Hematopoietic multipotent progenitor cell treated with erythropoietin and hydrocortisone succinate and interleukin-3 and kit ligand, for 6 days (in vitro differentiated cells): ENCODE measurements around the gene HSDL2.
"Not testable (repeated sequence)": the region's sequence is repeated elsewhere in the genome, so short reads cannot be mapped to it uniquely, and the experiment has no call there.

Experiments
- DNase-seq: peaks from one replicate; pipeline ENCODE4 v3.0.0-alpha.2; 2015

HSDL2 gene

GRCh38 chr9:112380102-112380824 lies at the start of gene HSDL2:
HSDL2 (plus strand) TSS chr9:112380108; CDS start chr9:112380164, 56 bp downstream.
- DNase-seq, result peak; percentile 69

GRCh38 chr9:112331674-112331952 lies 48.3 kb upstream of the HSDL2 start:
- peak; percentile 45 for DNase-seq

- peak; percentile 39 for DNase-seq
These were observed 47.7 kb upstream of the HSDL2 start for GRCh38 chr9:112332214-112332613.

GRCh38 chr9:112332674-112332976 lies 47.3 kb upstream of the HSDL2 start:
- no peak for DNase-seq

- DNase-seq, result peak; percentile 85
These were observed 46.8 kb upstream of the HSDL2 start, which contains the start of gene PTBP3 for GRCh38 chr9:112332977-112333638. PTBP3 (minus strand) TSS chr9:112333619; CDS start chr9:112297865, 35,754 bp downstream.

GRCh38 chr9:112333639-112334431 lies 46.1 kb upstream of the HSDL2 start:
- peak; percentile 97 for DNase-seq

GRCh38 chr9:112334432-112334841 lies 45.5 kb upstream of the HSDL2 start:
- peak; percentile 74 for DNase-seq

GRCh38 chr9:112337547-112337946 lies 42.4 kb upstream of the HSDL2 start:
- DNase-seq, result no peak

GRCh38 chr9:112338561-112338960 lies 41.3 kb upstream of the HSDL2 start:
- no peak for DNase-seq

- DNase-seq, result no peak
These were observed 40.0 kb upstream of the HSDL2 start for GRCh38 chr9:112339886-112340285.

GRCh38 chr9:112341730-112342129 lies 38.2 kb upstream of the HSDL2 start:
- DNase-seq, result no peak

GRCh38 chr9:112348257-112349007 lies 31.5 kb upstream of the HSDL2 start:
- peak; percentile 82 for DNase-seq

GRCh38 chr9:112349008-112349333 lies 30.9 kb upstream of the HSDL2 start:
- DNase-seq, result no peak

GRCh38 chr9:112351184-112351583 lies 28.7 kb upstream of the HSDL2 start:
- DNase-seq, result no peak

- no peak for DNase-seq
These were observed 27.7 kb upstream of the HSDL2 start for GRCh38 chr9:112352209-112352608.

GRCh38 chr9:112354081-112354743 lies 25.7 kb upstream of the HSDL2 start:
- no peak for DNase-seq

GRCh38 chr9:112355427-112355897 lies 24.4 kb upstream of the HSDL2 start:
- DNase-seq, result peak; percentile 49

- no peak for DNase-seq
These were observed 19.7 kb upstream of the HSDL2 start for GRCh38 chr9:112360047-112360804.

GRCh38 chr9:112361601-112362000 lies 18.3 kb upstream of the HSDL2 start:
- peak; percentile 82 for DNase-seq

- DNase-seq, result peak; percentile 67
These were observed 15.1 kb upstream of the HSDL2 start for GRCh38 chr9:112364761-112365160.

GRCh38 chr9:112365257-112365656 lies 14.7 kb upstream of the HSDL2 start:
- not testable (repeated sequence) for DNase-seq

GRCh38 chr9:112366591-112366990 lies 13.3 kb upstream of the HSDL2 start:
- DNase-seq, result peak; percentile 50
